Keratinocyte (primary cell): ENCODE measurements around the gene PTRHD1. TPM values are rescaled to one million over a fixed set of nuclear protein-coding genes. Genes with fewer than 3 reads are reported as not detected.
"Not testable (repeated sequence)": the region's sequence is repeated elsewhere in the genome, so short reads cannot be mapped to it uniquely, and the experiment has no call there.

Experiments used
- DNase-seq: peaks from one replicate; pipeline ENCODE4 v3.0.0-alpha.2; 2011; ENCODE audit warnings: low read depth, missing footprints, low spot score
- FAIRE-seq: peaks from 2 replicates; lab custom pipeline; 2011; peaks lifted over from hg19 to GRCh38; lab: Jason Lieb, UNC
- H2AFZ ChIP-seq: 2 replicates; pipeline ENCODE4 v1.6.0; 2012; ENCODE audit warnings: low read length, control low read depth, inconsistent platforms; ENCODE audit not compliant: control insufficient read depth
- H3K27ac ChIP-seq: 2 replicates; pipeline ENCODE4 v1.5.1; 2011; ENCODE audit warnings: low read length; ENCODE audit not compliant: control insufficient read depth, insufficient read depth
- H3K27me3 ChIP-seq: 3 replicates; pipeline ENCODE4 v1.6.0; 2011; ENCODE audit warnings: low read length; ENCODE audit not compliant: control insufficient read depth, insufficient read depth; ENCODE audit errors: extremely low read depth
- H3K36me3 ChIP-seq, 2 experiments: 2 replicates in 1 of 2; 3 replicates in 1 of 2; pipeline ENCODE4 v1.5.1; 2011; ENCODE audit warnings: low read length in 2 of 2, mild to moderate bottlenecking in 1 of 2; ENCODE audit not compliant: control insufficient read depth in 2 of 2, insufficient read depth in 2 of 2; ENCODE audit errors: extremely low read depth in 1 of 2
- H3K4me1 ChIP-seq: 3 replicates; pipeline ENCODE4 v1.5.1; 2011; ENCODE audit warnings: low read length; ENCODE audit not compliant: control insufficient read depth, insufficient read depth; ENCODE audit errors: extremely low read depth
- H3K4me2 ChIP-seq: 3 replicates; pipeline ENCODE4 v1.6.0; 2011; ENCODE audit warnings: low read depth, low read length; ENCODE audit not compliant: control insufficient read depth, insufficient read depth; ENCODE audit errors: extremely low read depth
- H3K4me3 ChIP-seq, 3 experiments: fragments of 200-600 bp in 1 of 3; sonication (generic) in 1 of 3; 2 replicates in 2 of 3; 3 replicates in 1 of 3; pipeline ENCODE4 v1.5.1; 2011 to 2016; ENCODE audit warnings: low read length in 3 of 3, mild to moderate bottlenecking in 3 of 3, control low read depth in 2 of 3, inconsistent platforms in 1 of 3, low read depth in 1 of 3, mixed read lengths in 1 of 3, mixed run types in 1 of 3, moderate library complexity in 1 of 3; ENCODE audit not compliant: control insufficient read depth in 2 of 3, insufficient read depth in 2 of 3; ENCODE audit errors: extremely low read depth in 1 of 3
- H3K79me2 ChIP-seq: 2 replicates; pipeline ENCODE4 v1.6.0; 2012; ENCODE audit warnings: low read length; ENCODE audit not compliant: control insufficient read depth, insufficient read depth
- H3K9ac ChIP-seq: 3 replicates; pipeline ENCODE4 v1.6.0; 2011; ENCODE audit warnings: low read length; ENCODE audit not compliant: control insufficient read depth, insufficient read depth; ENCODE audit errors: extremely low read depth
- H3K9me1 ChIP-seq: 3 replicates; pipeline ENCODE4 v1.6.0; 2011; ENCODE audit warnings: low read length; ENCODE audit not compliant: control insufficient read depth, insufficient read depth; ENCODE audit errors: extremely low read depth
- H3K9me3 ChIP-seq: 2 replicates; pipeline ENCODE4 v1.5.1; 2012; ENCODE audit warnings: low read depth, low read length; ENCODE audit not compliant: control insufficient read depth
- H4K20me1 ChIP-seq: 3 replicates; pipeline ENCODE4 v1.6.0; 2011; ENCODE audit warnings: low read length; ENCODE audit not compliant: control insufficient read depth, insufficient read depth; ENCODE audit errors: extremely low read depth
- CTCF ChIP-seq, 3 experiments: IDR thresholded peaks in 1 of 3; conservative IDR thresholded peaks in 1 of 3; optimal IDR thresholded peaks in 1 of 3; 2 replicates in 2 of 3; 3 replicates in 1 of 3; pipeline versions ENCODE3 to v1.5.1; 2011; ENCODE audit warnings: low read length in 3 of 3, mild to moderate bottlenecking in 3 of 3, moderate library complexity in 2 of 3, control low read depth in 1 of 3, inconsistent platforms in 1 of 3; ENCODE audit not compliant: insufficient read depth in 2 of 3; ENCODE audit errors: extremely low read depth in 1 of 3
- EZH2 ChIP-seq: IDR thresholded peaks from one replicate; pipeline ENCODE4 v1.6.1; 2012; ENCODE audit warnings: inconsistent platforms, mild to moderate bottlenecking, low read length, moderate library complexity
- dilution Hi-C: fragments of 300-500 bp; cut with MboI; formaldehyde crosslinking; loops from one replicate; pipeline ENCODE4 v1.7.0; 2020; ENCODE audit warnings: low sequenced_read_pairs; ENCODE audit not compliant: extremely low pct_ligation_motif_present
- polyA plus RNA-seq, 5 experiments: library from polyadenylated mRNA; depleted of rRNA in 3 of 5; stranded (reverse) in 3 of 5; stranded (forward) in 1 of 5; unstranded in 1 of 5; fragments of >200 nt; gene quantifications; 1 replicate in 1 of 5; 2 replicates in 3 of 5; 3 replicates in 1 of 5; pipeline versions ENCODE4 v1.2.1 to v1.2.3, GENCODE V29; 2011 to 2012; ENCODE audit warnings: missing spikeins in 2 of 5, low read depth in 1 of 5, low replicate concordance in 1 of 5

Gene PTRHD1
- polyA plus RNA-seq, 1 donor (not counting 4 experiments of a cell fraction or from before 2014, with no cell fraction given): 36.9 TPM

- FAIRE-seq (no peak), DNase-seq (no peak)
- no peak overlapping the region for H3K27ac ChIP-seq
- H3K9me1 ChIP-seq: no peaks in the 10 kb centered on the region
- no peak overlapping the region for H3K9ac ChIP-seq
- peaks cover 5 to 13% of the 10 kb centered on the region in 2 experiments for H3K36me3 ChIP-seq
- no peaks in the 10 kb centered on the region for H3K9me3 ChIP-seq
- dilution Hi-C loops: no loop called here
- H3K79me2 ChIP-seq: no peaks in the 10 kb centered on the region
- TF ChIP-seq EZH2: no peak
- TF ChIP-seq CTCF (optimal IDR thresholded peaks at IDR 0.05 in 1 of 3, IDR thresholded peaks at IDR 0.05 in 1 of 3, conservative IDR thresholded peaks at IDR 0.05 in 1 of 3; ENCODE audit: extremely low read depth in 1 of 3, insufficient read depth in 2 of 3, low read length in 3 of 3): no peak
- no peaks in the 10 kb centered on the region for H4K20me1 ChIP-seq
- no peak overlapping the region for H3K4me3 ChIP-seq
- no peaks in the 10 kb centered on the region for H3K27me3 ChIP-seq
- H2AFZ ChIP-seq: no peak overlapping the region
- no peak overlapping the region for H3K4me2 ChIP-seq
- H3K4me1 ChIP-seq: peaks cover 4% of the 10 kb centered on the region
Observed at GRCh38 chr2:24836206-24836605, 43.0 kb upstream of the PTRHD1 start.

- H3K27me3 ChIP-seq, H3K79me2 ChIP-seq, H3K4me3 ChIP-seq, H3K4me1 ChIP-seq, H3K9ac ChIP-seq, H3K9me3 ChIP-seq, H3K4me2 ChIP-seq, dilution Hi-C loops, H4K20me1 ChIP-seq, H2AFZ ChIP-seq, H3K9me1 ChIP-seq, H3K27ac ChIP-seq, DNase-seq: not testable (repeated sequence)
- peak; percentile 29 for FAIRE-seq
- peaks cover 5 to 17% of the 10 kb centered on the region in 2 experiments for H3K36me3 ChIP-seq
Observed at GRCh38 chr2:24835411-24835810, 42.2 kb upstream of the PTRHD1 start.

- no peak overlapping the region for H3K4me2 ChIP-seq
- H3K79me2 ChIP-seq: no peaks in the 10 kb centered on the region
- peaks cover 5 to 20% of the 10 kb centered on the region in 2 experiments for H3K36me3 ChIP-seq
- H3K27ac ChIP-seq: no peak overlapping the region
- DNase-seq: no peak
- dilution Hi-C loops: no loop called here
- no peak for FAIRE-seq
- H3K4me1 ChIP-seq: peaks cover 4% of the 10 kb centered on the region
- H4K20me1 ChIP-seq: no peaks in the 10 kb centered on the region
- no peak overlapping the region for H3K4me3 ChIP-seq
- no peak for TF ChIP-seq CTCF (optimal IDR thresholded peaks at IDR 0.05 in 1 of 3, IDR thresholded peaks at IDR 0.05 in 1 of 3, conservative IDR thresholded peaks at IDR 0.05 in 1 of 3; ENCODE audit: extremely low read depth in 1 of 3, insufficient read depth in 2 of 3, low read length in 3 of 3)
- no peak for TF ChIP-seq EZH2
- no peaks in the 10 kb centered on the region for H3K9me1 ChIP-seq
- no peak overlapping the region for H3K9ac ChIP-seq
- H3K27me3 ChIP-seq: no peaks in the 10 kb centered on the region
- H2AFZ ChIP-seq: no peak overlapping the region
- H3K9me3 ChIP-seq: no peaks in the 10 kb centered on the region
Observed at GRCh38 chr2:24834733-24835395, 41.7 kb upstream of the PTRHD1 start.
